SK-N-SH treated with all-trans-retinoic acid at 6 μM for 48 hours (cell line): ENCODE data around the gene SRPK3.

ENCODE experiments used
- ATAC-seq: fragments of 200-7000 bp; cut with Tn5 transposase; 3 replicates; pipeline ENCODE4 v1.9.1; 2020; ENCODE audit warnings: mild to moderate bottlenecking, moderate library complexity
- BACH2 ChIP-seq: fragments of 250-450 bp; sonication (Bioruptor Pico); IDR thresholded peaks from 2 replicates; pipeline ENCODE4 v1.9.0; 2021; ENCODE audit warnings: mild to moderate bottlenecking, borderline replicate concordance
- CREB5 ChIP-seq: fragments of 250-450 bp; sonication (Bioruptor Pico); IDR thresholded peaks from 2 replicates; pipeline ENCODE4 v1.5.1; 2020; ENCODE audit warnings: low read depth, mild to moderate bottlenecking, moderate library complexity
- CSDC2 ChIP-seq: fragments of 250-450 bp; sonication (Bioruptor Pico); IDR thresholded peaks from 2 replicates; pipeline ENCODE4 v1.5.0; 2020; ENCODE audit warnings: mild to moderate bottlenecking, moderate library complexity
- CSRNP3 ChIP-seq: fragments of 250-450 bp; sonication (Bioruptor Pico); IDR thresholded peaks from 2 replicates; pipeline ENCODE4 v1.5.1; 2021; ENCODE audit warnings: mild to moderate bottlenecking, moderate library complexity
- OSR1 ChIP-seq: fragments of 250-450 bp; sonication (Bioruptor Pico); IDR thresholded peaks from 2 replicates; pipeline ENCODE4 v1.8.0; 2022; ENCODE audit warnings: moderate library complexity, mild to moderate bottlenecking, inconsistent platforms
- POU6F1 ChIP-seq: fragments of 250-450 bp; sonication (Bioruptor Pico); IDR thresholded peaks from 2 replicates; pipeline ENCODE4 v1.8.0; 2021; ENCODE audit warnings: low read depth, mild to moderate bottlenecking, moderate library complexity, borderline replicate concordance
- PPARA ChIP-seq: fragments of 250-450 bp; sonication (Bioruptor Pico); IDR thresholded peaks from 2 replicates; pipeline ENCODE4 v1.5.0; 2020; ENCODE audit warnings: mild to moderate bottlenecking, borderline replicate concordance
- RARB ChIP-seq: fragments of 250-450 bp; sonication (Bioruptor Pico); IDR thresholded peaks from 2 replicates; pipeline ENCODE4 v1.8.0; 2021; ENCODE audit warnings: mild to moderate bottlenecking, moderate library complexity
- SNAI2 ChIP-seq: fragments of 250-450 bp; sonication (Bioruptor Pico); IDR thresholded peaks from 2 replicates; pipeline ENCODE4 v1.5.0; 2020; ENCODE audit warnings: mild to moderate bottlenecking, moderate library complexity
- TCF4 ChIP-seq: fragments of 250-450 bp; sonication (Bioruptor Pico); IDR thresholded peaks from 2 replicates; pipeline ENCODE4 v1.8.0; 2021; ENCODE audit warnings: mild to moderate bottlenecking, moderate library complexity, borderline replicate concordance
- ZC3H10 ChIP-seq: fragments of 250-450 bp; sonication (Bioruptor Pico); IDR thresholded peaks from 2 replicates; pipeline ENCODE4 v1.5.1; 2021; ENCODE audit warnings: mild to moderate bottlenecking, moderate library complexity
- ZFP3 ChIP-seq: fragments of 250-450 bp; sonication (Bioruptor Pico); IDR thresholded peaks from 2 replicates; pipeline ENCODE4 v1.5.0; 2020; ENCODE audit warnings: mild to moderate bottlenecking, moderate library complexity
- ZFP30 ChIP-seq: fragments of 450-650 bp; formaldehyde crosslinking; IDR thresholded peaks from 2 replicates; pipeline ENCODE4 v1.5.0; 2022; ENCODE audit warnings: mild to moderate bottlenecking, moderate library complexity
- ZNF565 ChIP-seq: fragments of 450-650 bp; formaldehyde crosslinking; conservative IDR thresholded peaks from 2 replicates; pipeline ENCODE4 v1.5.0; 2020; ENCODE audit warnings: low read depth, mild to moderate bottlenecking, moderate library complexity
- ZNF70 ChIP-seq: fragments of 450-650 bp; formaldehyde crosslinking; IDR thresholded peaks from 2 replicates; pipeline ENCODE4 v1.5.0; 2020; ENCODE audit warnings: mild to moderate bottlenecking, moderate library complexity
- ZNF8 ChIP-seq: fragments of 450-650 bp; formaldehyde crosslinking; IDR thresholded peaks from 2 replicates; pipeline ENCODE4 v1.5.0; 2020; ENCODE audit warnings: mild to moderate bottlenecking, moderate library complexity
- TF ChIP-seq, protein P1 (sequence below): fragments of 250-450 bp; sonication (Bioruptor Pico); IDR thresholded peaks from 2 replicates; pipeline ENCODE4 v1.8.0; 2020; ENCODE audit warnings: mild to moderate bottlenecking, moderate library complexity, borderline replicate concordance
- TF ChIP-seq, protein P2 (sequence below): fragments of 250-450 bp; sonication (Bioruptor Pico); IDR thresholded peaks from 2 replicates; pipeline ENCODE4 v1.5.0; 2020; ENCODE audit warnings: mild to moderate bottlenecking, moderate library complexity

The SRPK3 gene

DNA sequence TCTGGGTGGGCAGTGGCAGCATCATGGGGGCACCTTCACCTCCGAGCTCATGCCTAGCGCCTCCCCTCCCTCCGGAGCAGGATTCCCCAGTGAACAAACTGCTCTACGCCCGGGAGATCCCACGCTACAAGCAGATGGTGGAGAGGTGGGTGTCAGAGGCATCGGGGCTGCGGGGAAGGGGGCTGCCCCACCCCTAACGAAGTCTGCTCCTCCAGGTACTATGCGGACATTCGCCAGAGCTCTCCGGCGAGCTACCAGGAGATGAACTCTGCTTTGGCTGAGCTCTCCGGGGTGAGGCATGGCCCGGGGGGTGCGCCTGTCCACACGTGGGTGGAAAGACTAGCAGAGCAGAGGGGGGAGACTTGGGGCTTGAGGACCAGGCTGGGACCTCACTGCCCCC is 2.7 kb upstream of the SRPK3 start (continued):
- TF ChIP-seq POU6F1 (CRISPR knock-in tag), result no peak

GRCh38 chrX:153778684-153779101 is 2.1 kb upstream of the SRPK3 start:
- no peak for TF ChIP-seq ZNF70 (CRISPR knock-in tag)
- no peak for TF ChIP-seq ZNF8 (CRISPR knock-in tag)
- no peak for ATAC-seq

- ATAC-seq, result 0 out of 3 replicates have a peak, but pooled peaks have one; percentile 2
- TF ChIP-seq TCF4 (CRISPR knock-in tag) (no peak), ZFP3 (no peak), BACH2 (CRISPR knock-in tag) (no peak), SNAI2 (CRISPR knock-in tag) (no peak), CSDC2 (CRISPR knock-in tag) (no peak), CREB5 (CRISPR knock-in tag) (no peak), OSR1 (CRISPR knock-in tag) (no peak), ZNF70 (CRISPR knock-in tag) (no peak), ZC3H10 (CRISPR knock-in tag) (no peak)
Observed at GRCh38 chrX:153779891-153780677, 757 bp upstream of the SRPK3 start.

DNA sequence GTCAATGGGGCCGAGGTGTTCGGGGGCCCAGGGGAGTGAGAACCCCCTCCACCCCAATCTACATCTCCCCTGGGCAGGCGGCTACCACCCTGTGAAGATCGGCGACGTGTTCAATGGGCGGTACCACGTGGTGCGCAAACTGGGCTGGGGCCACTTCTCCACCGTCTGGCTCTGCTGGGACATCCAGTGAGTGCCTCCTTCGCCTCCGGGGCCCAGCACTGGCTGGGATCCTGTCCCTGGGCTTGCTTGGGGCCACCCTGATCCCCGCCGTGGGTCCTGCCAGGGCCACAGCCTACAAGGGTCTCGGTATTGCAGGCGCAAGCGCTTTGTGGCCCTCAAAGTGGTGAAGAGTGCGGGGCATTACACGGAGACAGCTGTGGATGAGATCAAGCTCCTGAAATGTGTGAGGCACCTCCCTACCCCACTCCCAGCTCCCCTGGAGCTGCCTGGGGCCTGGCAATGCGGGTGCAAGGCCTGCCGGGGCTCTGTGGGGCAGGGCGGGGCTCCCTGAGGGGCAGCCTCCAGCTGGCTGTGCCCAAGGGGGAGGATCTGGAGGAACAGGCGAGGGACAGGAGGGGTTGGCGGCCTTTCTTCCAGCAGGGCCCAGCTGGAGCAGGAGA is 697 bp downstream of the SRPK3 start:
- ATAC-seq, result no peak
- no peak for TF ChIP-seq ZNF8 (CRISPR knock-in tag)
- no peak for TF ChIP-seq ZFP3
- TF ChIP-seq PPARA, result no peak
- TF ChIP-seq TCF4 (CRISPR knock-in tag), result no peak
- TF ChIP-seq CSRNP3, result no peak
- TF ChIP-seq ZC3H10 (CRISPR knock-in tag), result no peak
- no peak for TF ChIP-seq ZFP30 (CRISPR knock-in tag)
- TF ChIP-seq ZNF565 (CRISPR knock-in tag), result no peak
- TF ChIP-seq CSDC2 (CRISPR knock-in tag), result no peak
- no peak for TF ChIP-seq SNAI2 (CRISPR knock-in tag)
- no peak for TF ChIP-seq OSR1 (CRISPR knock-in tag)
- TF ChIP-seq, protein P1, sequence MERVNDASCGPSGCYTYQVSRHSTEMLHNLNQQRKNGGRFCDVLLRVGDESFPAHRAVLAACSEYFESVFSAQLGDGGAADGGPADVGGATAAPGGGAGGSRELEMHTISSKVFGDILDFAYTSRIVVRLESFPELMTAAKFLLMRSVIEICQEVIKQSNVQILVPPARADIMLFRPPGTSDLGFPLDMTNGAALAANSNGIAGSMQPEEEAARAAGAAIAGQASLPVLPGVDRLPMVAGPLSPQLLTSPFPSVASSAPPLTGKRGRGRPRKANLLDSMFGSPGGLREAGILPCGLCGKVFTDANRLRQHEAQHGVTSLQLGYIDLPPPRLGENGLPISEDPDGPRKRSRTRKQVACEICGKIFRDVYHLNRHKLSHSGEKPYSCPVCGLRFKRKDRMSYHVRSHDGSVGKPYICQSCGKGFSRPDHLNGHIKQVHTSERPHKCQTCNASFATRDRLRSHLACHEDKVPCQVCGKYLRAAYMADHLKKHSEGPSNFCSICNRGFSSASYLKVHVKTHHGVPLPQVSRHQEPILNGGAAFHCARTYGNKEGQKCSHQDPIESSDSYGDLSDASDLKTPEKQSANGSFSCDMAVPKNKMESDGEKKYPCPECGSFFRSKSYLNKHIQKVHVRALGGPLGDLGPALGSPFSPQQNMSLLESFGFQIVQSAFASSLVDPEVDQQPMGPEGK (CRISPR knock-in tag), result no peak
- TF ChIP-seq, all 23 proteins: peak for 0

- no peak for TF ChIP-seq ZNF8 (CRISPR knock-in tag)
- TF ChIP-seq BACH2 (CRISPR knock-in tag), result no peak
- TF ChIP-seq RARB, result no peak
- TF ChIP-seq, protein P2, sequence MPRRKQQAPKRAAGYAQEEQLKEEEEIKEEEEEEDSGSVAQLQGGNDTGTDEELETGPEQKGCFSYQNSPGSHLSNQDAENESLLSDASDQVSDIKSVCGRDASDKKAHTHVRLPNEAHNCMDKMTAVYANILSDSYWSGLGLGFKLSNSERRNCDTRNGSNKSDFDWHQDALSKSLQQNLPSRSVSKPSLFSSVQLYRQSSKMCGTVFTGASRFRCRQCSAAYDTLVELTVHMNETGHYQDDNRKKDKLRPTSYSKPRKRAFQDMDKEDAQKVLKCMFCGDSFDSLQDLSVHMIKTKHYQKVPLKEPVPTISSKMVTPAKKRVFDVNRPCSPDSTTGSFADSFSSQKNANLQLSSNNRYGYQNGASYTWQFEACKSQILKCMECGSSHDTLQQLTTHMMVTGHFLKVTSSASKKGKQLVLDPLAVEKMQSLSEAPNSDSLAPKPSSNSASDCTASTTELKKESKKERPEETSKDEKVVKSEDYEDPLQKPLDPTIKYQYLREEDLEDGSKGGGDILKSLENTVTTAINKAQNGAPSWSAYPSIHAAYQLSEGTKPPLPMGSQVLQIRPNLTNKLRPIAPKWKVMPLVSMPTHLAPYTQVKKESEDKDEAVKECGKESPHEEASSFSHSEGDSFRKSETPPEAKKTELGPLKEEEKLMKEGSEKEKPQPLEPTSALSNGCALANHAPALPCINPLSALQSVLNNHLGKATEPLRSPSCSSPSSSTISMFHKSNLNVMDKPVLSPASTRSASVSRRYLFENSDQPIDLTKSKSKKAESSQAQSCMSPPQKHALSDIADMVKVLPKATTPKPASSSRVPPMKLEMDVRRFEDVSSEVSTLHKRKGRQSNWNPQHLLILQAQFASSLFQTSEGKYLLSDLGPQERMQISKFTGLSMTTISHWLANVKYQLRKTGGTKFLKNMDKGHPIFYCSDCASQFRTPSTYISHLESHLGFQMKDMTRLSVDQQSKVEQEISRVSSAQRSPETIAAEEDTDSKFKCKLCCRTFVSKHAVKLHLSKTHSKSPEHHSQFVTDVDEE, result no peak
- no peak for TF ChIP-seq PPARA
- TF ChIP-seq, all 23 proteins: peak for 0
- 0 out of 3 replicates have a peak, but pooled peaks have one; percentile 4 for ATAC-seq
Observed at GRCh38 chrX:153782313-153782712, 1.5 kb downstream of the SRPK3 start.
